ENCODE measurements around the gene ATP6V0E1. TPM values are rescaled to one million over a fixed set of nuclear protein-coding genes. Genes with fewer than 3 reads are reported as not detected.

The ATP6V0E1 gene
- polyA plus RNA-seq, 3 donors, result 200 to 235 (median 201) TPM

GRCh38 chr5:172951371-172952033 is 32.1 kb upstream of the ATP6V0E1 start:
- no peak for DNase-seq (ENCODE audit: extremely low read depth in 1 of 11, low read depth in 9 of 11, low spot score in 4 of 11)

GRCh38 chr5:172952034-172952511 is 31.5 kb upstream of the ATP6V0E1 start:
- DNase-seq (ENCODE audit: extremely low read depth in 1 of 11, low read depth in 9 of 11, low spot score in 4 of 11), result no peak

DNA sequence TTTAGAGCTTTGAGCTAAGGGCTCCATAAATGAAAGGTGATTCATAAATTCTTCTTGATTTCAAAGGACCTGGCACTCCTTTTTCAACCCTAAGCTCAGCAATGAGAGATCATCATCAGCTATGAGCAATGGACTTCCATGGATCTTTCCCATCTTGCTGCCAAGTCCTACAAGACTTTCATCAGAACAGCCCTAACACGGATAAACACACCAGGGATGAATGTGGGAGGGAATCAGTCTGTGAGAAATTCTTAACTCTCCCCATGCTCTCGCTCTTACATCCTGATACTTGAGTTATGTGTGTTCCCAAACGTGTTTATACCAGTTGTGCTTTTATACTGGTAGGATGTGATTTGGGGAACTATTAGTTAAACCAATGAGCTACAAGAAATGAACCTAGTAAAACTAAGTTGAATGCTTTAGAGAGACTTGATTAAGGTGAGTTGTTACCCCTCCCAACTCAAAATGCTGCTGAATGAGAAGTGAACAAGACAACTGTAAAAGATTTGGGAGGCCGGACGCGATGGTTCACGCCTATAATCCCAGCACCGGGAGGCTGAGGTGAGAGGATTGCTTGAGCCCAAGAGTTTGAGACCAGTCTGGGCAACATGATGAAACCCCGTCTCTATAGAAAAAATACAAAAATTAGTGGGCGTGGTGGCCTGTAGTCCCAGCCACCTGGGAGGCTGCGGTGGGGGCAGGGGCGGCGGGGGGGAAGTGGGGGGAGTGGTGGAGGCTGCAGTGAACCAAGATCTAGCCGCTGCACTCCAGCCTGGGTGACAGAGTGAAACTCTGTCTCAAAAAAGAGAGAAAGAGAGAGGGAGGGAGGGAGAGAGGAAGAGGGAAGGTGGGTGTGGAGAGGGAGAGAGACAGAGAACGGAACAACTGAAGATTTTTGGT is 29.5 kb upstream of the ATP6V0E1 start:
- DNase-seq (ENCODE audit: extremely low read depth in 1 of 11, low read depth in 9 of 11, low spot score in 4 of 11), result no peak

DNA sequence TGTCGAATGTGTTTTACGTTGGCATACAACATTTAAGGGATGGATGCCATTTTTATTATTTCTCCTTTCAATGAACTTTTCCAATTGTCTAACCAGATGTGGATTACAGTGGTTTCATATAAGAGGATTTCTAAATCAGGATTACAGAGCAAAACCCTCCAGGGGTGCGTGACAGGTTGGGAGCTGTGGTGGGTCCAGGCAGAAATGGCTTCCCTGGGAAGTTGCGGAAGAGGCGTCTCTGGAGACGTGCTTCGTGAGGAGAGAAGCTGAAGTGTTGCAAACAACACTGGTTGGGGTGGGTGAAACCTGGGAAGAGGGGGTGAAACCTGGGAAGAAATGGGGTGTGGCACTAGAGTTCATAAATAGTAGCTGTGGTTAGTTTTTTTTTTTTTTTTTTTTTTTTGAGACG is 28.8 kb upstream of the ATP6V0E1 start:
- DNase-seq (ENCODE audit: extremely low read depth in 1 of 11, low read depth in 9 of 11, low spot score in 4 of 11), result no peak

GRCh38 chr5:172956228-172956627 is 27.3 kb upstream of the ATP6V0E1 start:
- no peak for DNase-seq (ENCODE audit: extremely low read depth in 1 of 11, low read depth in 9 of 11, low spot score in 4 of 11)

- DNase-seq (ENCODE audit: extremely low read depth in 1 of 11, low read depth in 9 of 11, low spot score in 4 of 11), result no peak
These were observed 26.6 kb upstream of the ATP6V0E1 start for GRCh38 chr5:172956936-172957335.

- no peak for DNase-seq (ENCODE audit: extremely low read depth in 1 of 11, low read depth in 9 of 11, low spot score in 4 of 11)
These were observed 26.1 kb upstream of the ATP6V0E1 start for GRCh38 chr5:172957458-172957857.

DNA sequence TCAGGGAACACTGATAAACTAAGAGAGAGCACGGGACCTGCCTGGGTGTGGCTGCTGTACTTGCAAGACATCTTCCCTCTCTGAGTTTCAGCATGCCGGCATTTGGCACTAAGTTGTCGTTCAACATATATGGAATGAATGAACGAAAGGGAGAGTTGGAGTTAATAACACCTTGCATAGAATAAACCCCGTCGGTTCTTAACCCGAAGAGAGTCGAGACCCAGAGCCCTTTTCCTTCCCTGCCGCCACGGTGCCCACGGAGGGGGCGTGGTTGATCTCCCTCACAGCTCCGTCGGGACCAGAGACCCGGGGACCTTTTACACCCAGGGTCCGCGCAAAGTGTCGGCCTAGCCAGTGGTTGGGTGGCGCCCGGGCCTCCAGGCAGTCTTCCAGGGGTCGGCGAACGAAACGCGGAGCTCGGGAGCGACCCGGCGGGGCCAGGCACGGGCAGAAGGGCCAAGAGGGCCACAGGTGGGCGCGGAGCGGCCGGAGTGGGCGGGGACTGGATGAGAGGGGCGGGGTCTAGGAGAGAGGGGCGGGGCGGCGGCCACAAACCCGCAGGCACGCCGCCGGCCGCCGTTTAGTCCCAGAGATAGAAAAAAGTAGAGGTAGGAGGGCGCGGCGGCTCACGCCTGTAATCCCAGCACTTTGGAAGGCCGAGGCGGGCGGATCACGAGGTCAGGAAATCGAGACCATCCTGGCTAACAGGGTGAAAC is 25.1 kb upstream of the ATP6V0E1 start:
- DNase-seq (ENCODE audit: extremely low read depth in 1 of 11, low read depth in 9 of 11, low spot score in 4 of 11), result peak in 2 of 11 donors; percentile 36 to 43

GRCh38 chr5:172959824-172960799 is 23.5 kb upstream of the ATP6V0E1 start:
- DNase-seq (ENCODE audit: extremely low read depth in 1 of 11, low read depth in 9 of 11, low spot score in 4 of 11), result no peak

DNA sequence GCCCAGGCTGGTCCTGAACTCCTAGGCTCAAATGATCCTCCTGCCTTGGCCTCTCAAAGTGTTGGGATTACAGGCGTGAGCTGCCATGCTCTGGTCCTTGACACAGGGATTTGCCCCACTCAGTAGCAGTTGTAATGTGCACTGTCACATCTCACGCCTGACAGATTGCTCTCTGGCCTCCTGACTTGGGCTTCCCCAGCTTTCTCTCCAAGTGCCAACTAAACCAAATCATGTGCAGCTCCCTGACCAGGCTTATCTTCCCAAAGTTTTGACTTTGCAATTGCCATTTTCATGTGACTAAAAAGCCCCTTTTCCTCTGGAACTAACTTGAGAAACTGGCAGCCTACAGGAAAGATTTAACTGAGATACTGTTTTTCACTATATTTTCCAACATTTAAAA is 13.7 kb upstream of the ATP6V0E1 start:
- no peak for DNase-seq (ENCODE audit: extremely low read depth in 1 of 11, low read depth in 9 of 11, low spot score in 4 of 11)

DNA sequence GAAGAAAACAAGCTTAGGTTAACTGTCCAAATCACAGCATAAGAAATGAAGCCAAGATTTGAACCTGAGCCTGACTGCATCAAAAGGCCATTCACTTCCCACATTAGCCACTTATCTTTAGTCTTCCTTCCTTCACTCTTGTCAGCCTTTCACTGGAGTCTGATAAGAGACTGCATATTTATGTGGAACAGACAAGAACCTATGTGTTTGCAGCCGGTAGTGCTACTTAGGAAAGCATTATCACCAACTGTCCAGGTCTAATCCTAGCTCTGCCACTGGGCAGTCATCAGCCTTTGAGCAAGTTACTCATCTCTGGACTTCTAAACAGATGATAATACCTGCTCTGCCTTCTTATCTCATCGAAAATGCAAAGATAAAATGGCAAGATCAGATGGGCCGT is 12.1 kb upstream of the ATP6V0E1 start:
- no peak for DNase-seq (ENCODE audit: extremely low read depth in 1 of 11, low read depth in 9 of 11, low spot score in 4 of 11)

DNA sequence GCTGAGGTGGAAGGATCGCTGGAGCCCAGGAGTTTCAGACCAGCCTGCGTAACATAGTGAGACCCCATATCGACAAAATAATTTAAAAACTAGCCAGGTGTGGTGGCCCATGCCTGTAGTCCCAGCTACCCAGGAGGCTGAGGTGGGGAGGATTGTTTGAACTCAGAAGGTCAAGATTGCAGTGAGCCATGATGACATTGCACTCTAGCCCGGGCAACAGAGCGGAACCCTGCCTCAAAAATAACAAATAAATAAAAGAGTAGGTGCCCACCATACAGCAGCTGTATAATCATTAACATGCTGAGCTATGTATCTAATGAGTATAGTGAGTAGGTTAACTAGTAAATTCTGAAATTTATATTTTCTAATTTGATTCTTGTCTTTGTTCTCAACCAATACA is 11.0 kb upstream of the ATP6V0E1 start:
- peak in 3 of 11 donors; percentile 33 to 46 (median 43) for DNase-seq (ENCODE audit: extremely low read depth in 1 of 11, low read depth in 9 of 11, low spot score in 4 of 11)

- peak in 2 of 11 donors; percentile 26 to 28 for DNase-seq (ENCODE audit: extremely low read depth in 1 of 11, low read depth in 9 of 11, low spot score in 4 of 11)
These were observed 10.2 kb upstream of the ATP6V0E1 start for GRCh38 chr5:172973127-172973916.

- no peak for DNase-seq (ENCODE audit: extremely low read depth in 1 of 11, low read depth in 9 of 11, low spot score in 4 of 11)
These were observed 9.6 kb upstream of the ATP6V0E1 start for GRCh38 chr5:172973931-172974330.

- no peak for DNase-seq (ENCODE audit: extremely low read depth in 1 of 11, low read depth in 9 of 11, low spot score in 4 of 11)
These were observed 8.3 kb upstream of the ATP6V0E1 start for GRCh38 chr5:172975289-172975688.

GRCh38 chr5:172979778-172980177 is 3.8 kb upstream of the ATP6V0E1 start:
- no peak for DNase-seq (ENCODE audit: extremely low read depth in 1 of 11, low read depth in 9 of 11, low spot score in 4 of 11)

DNA sequence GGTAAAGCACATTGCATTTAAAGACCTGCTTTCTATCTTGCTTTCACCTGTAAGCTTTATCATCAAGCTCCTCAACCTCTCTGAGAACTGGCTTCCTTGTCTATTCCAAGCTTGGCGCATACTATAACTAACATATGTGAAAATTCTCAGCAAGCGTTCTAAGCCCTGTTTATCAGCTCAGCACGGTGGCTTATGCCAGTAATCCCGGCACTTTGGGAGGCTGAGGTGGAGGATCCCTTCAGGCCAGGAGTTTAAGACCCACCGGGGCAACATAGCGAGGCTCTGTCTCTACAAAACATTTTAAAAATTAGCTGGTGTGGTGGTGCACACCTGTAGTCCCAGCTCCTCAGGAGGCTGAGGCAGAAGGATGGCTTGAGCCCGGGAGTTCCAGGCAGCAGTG is 1.6 kb upstream of the ATP6V0E1 start:
- DNase-seq (ENCODE audit: extremely low read depth in 1 of 11, low read depth in 9 of 11, low spot score in 4 of 11), result no peak

Data from renal cortex interstitium (tissue), 11 donors.